ENCODE data around the gene IER5. TPM values are rescaled to one million over a fixed set of nuclear protein-coding genes. Genes with fewer than 3 reads are reported as not detected.

The IER5 gene
- total RNA-seq, 2 donors from 2014 or later, result 10.3 to 14.3 TPM

Other genes starting within 250 kb of the IER5 start
- 1 to 10 TPM; 3.7 to 6.4 TPM for gene KIAA1614, start 175.8 kb upstream of the IER5 start, total RNA-seq
- 10 to 100 TPM; 22.8 to 28.1 TPM for gene STX6, start 65.8 kb upstream of the IER5 start, total RNA-seq
- 10 to 100 TPM; 14.3 to 17.5 TPM for gene MR1, start 54.7 kb upstream of the IER5 start, total RNA-seq